GM12891 (cell line): ENCODE data around the gene UBE2U.
"Not testable (repeated sequence)": the region's sequence is repeated elsewhere in the genome, so short reads cannot be mapped to it uniquely, and the experiment has no call there.

Source experiments
- DNase-seq: peaks from one replicate; pipeline ENCODE4 v3.0.0; 2011; ENCODE audit warnings: low spot score; ENCODE audit not compliant: insufficient read length
- FAIRE-seq: peaks from 2 replicates; lab custom pipeline; 2011; peaks lifted over from hg19 to GRCh38; lab: Jason Lieb, UNC
- PAX5 ChIP-seq: IDR thresholded peaks from 2 replicates; pipeline ENCODE4 v1.6.1; 2011; ENCODE audit warnings: low read length, moderate library complexity, mild to moderate bottlenecking; ENCODE audit not compliant: insufficient read depth, severe bottlenecking
- POLR2A ChIP-seq: IDR thresholded peaks from 2 replicates; pipeline ENCODE4 v1.6.1; 2011; ENCODE audit warnings: low read depth, low read length, control low read depth
- POLR2AphosphoS5 ChIP-seq: IDR thresholded peaks from 2 replicates; pipeline ENCODE4 v1.6.1; 2011; ENCODE audit warnings: low read depth, low read length, control low read depth
- POU2F2 ChIP-seq: IDR thresholded peaks from 2 replicates; pipeline ENCODE4 v1.6.1; 2011; ENCODE audit warnings: low read depth, mild to moderate bottlenecking, control low read depth, low read length, moderate library complexity
- SPI1 ChIP-seq: IDR thresholded peaks from 2 replicates; pipeline ENCODE4 v1.6.1; 2011; ENCODE audit warnings: low read depth, low read length, control low read depth
- TAF1 ChIP-seq: IDR thresholded peaks from 2 replicates; pipeline ENCODE4 v1.6.1; 2011; ENCODE audit warnings: low read depth, low read length, control low read depth

The UBE2U gene

GRCh38 chr1:64212031-64212430 is 8.6 kb downstream of the UBE2U start:
- TF ChIP-seq SPI1 (no peak), POLR2A (no peak), POU2F2 (no peak), PAX5 (no peak), TAF1 (no peak), POLR2AphosphoS5 (no peak)
- DNase-seq (no peak), FAIRE-seq (no peak)

GRCh38 chr1:64215576-64215975 is 12.2 kb downstream of the UBE2U start:
- no peak for FAIRE-seq
- DNase-seq, result no peak
- TF ChIP-seq SPI1 (no peak), POLR2A (no peak), POU2F2 (no peak), PAX5 (no peak), TAF1 (no peak), POLR2AphosphoS5 (no peak)

- no peak for TF ChIP-seq POU2F2
- TF ChIP-seq POLR2AphosphoS5, result no peak
- TF ChIP-seq TAF1, result no peak
- TF ChIP-seq POLR2A, result no peak
- no peak for FAIRE-seq
- DNase-seq, result no peak
These were observed 16.8 kb downstream of the UBE2U start for GRCh38 chr1:64220241-64220640.

GRCh38 chr1:64223329-64224151 is 20.1 kb downstream of the UBE2U start:
- no peak for DNase-seq
- FAIRE-seq, result no peak
- TF ChIP-seq SPI1, result no peak
- TF ChIP-seq PAX5, result no peak
- no peak for TF ChIP-seq POU2F2
- TF ChIP-seq POLR2AphosphoS5, result no peak
- TF ChIP-seq POLR2A, result no peak
- TF ChIP-seq TAF1, result no peak

GRCh38 chr1:64224236-64224635 is 20.8 kb downstream of the UBE2U start:
- not testable (repeated sequence) for FAIRE-seq, DNase-seq

- no peak for FAIRE-seq
- TF ChIP-seq POLR2A (no peak), PAX5 (no peak), POU2F2 (no peak), SPI1 (no peak), TAF1 (no peak), POLR2AphosphoS5 (no peak)
- DNase-seq, result no peak
These were observed 24.9 kb downstream of the UBE2U start for GRCh38 chr1:64228167-64228957.

GRCh38 chr1:64229307-64229706 is 25.9 kb downstream of the UBE2U start:
- no peak for DNase-seq
- no peak for TF ChIP-seq POLR2AphosphoS5
- no peak for TF ChIP-seq TAF1
- TF ChIP-seq POU2F2, result no peak
- TF ChIP-seq SPI1, result no peak
- TF ChIP-seq PAX5, result no peak
- TF ChIP-seq POLR2A, result no peak
- FAIRE-seq, result no peak

- DNase-seq, result no peak
- TF ChIP-seq PAX5 (no peak), POLR2A (no peak), POU2F2 (no peak), SPI1 (no peak)
- FAIRE-seq, result no peak
These were observed 27.7 kb downstream of the UBE2U start for GRCh38 chr1:64231153-64231552.

GRCh38 chr1:64231654-64232053 is 28.2 kb downstream of the UBE2U start:
- FAIRE-seq, result no peak
- TF ChIP-seq POLR2AphosphoS5, result no peak
- TF ChIP-seq SPI1, result no peak
- no peak for TF ChIP-seq TAF1
- TF ChIP-seq PAX5, result no peak
- TF ChIP-seq POU2F2, result no peak
- TF ChIP-seq POLR2A, result no peak
- DNase-seq, result no peak

GRCh38 chr1:64234714-64235113 is 31.3 kb downstream of the UBE2U start:
- FAIRE-seq, result no peak
- TF ChIP-seq PAX5 (no peak), SPI1 (no peak), POLR2A (no peak), POLR2AphosphoS5 (no peak)
- no peak for DNase-seq
